ENCODE measurements around the gene PRKCB.

PRKCB gene

GRCh38 chr16:23990507-23990906, 154.7 kb downstream of the PRKCB start:
- Histone ChIP-seq H3K4me3 (ENCODE audit: low read depth in 1 of 2, low read length in 1 of 2) (no peak overlapping the region), H3K4me1 (ENCODE audit: control insufficient read depth in 1 of 2, insufficient read depth in 1 of 2, low read depth in 1 of 2, low read length in 1 of 2) (no peaks in the 10 kb centered on the region), H3K27me3 (no peaks in the 10 kb centered on the region), H3K36me3 (peaks cover 34% of the 10 kb centered on the region), H3K9me3 (no peaks in the 10 kb centered on the region), H3K27ac (no peak overlapping the region)
- TF ChIP-seq CTCF (IDR thresholded peaks at IDR 0.05), result no peak

- peaks cover 40% of the 10 kb centered on the region for H3K36me3 ChIP-seq
Measured at GRCh38 chr16:23991066-23991465, 155.3 kb downstream of the PRKCB start.

GRCh38 chr16:23994615-23995014, 158.8 kb downstream of the PRKCB start:
- Histone ChIP-seq H3K27me3 (no peaks in the 10 kb centered on the region), H3K4me3 (ENCODE audit: low read depth in 1 of 2, low read length in 1 of 2) (no peak overlapping the region), H3K27ac (no peak overlapping the region), H3K36me3 (peaks cover 47% of the 10 kb centered on the region), H3K9me3 (no peaks in the 10 kb centered on the region), H3K4me1 (ENCODE audit: control insufficient read depth in 1 of 2, insufficient read depth in 1 of 2, low read depth in 1 of 2, low read length in 1 of 2) (no peaks in the 10 kb centered on the region)
- TF ChIP-seq CTCF (IDR thresholded peaks at IDR 0.05), result no peak

More at GRCh38 chr16:23991066-23991465, 155.3 kb downstream of the PRKCB start:
- Histone ChIP-seq H3K27me3 (no peaks in the 10 kb centered on the region), H3K27ac (peak overlapping the region; percentile 11), H3K9me3 (no peaks in the 10 kb centered on the region), H3K4me3 (ENCODE audit: low read depth in 1 of 2, low read length in 1 of 2) (no peak overlapping the region), H3K4me1 (ENCODE audit: control insufficient read depth in 1 of 2, insufficient read depth in 1 of 2, low read depth in 1 of 2, low read length in 1 of 2) (no peaks in the 10 kb centered on the region)
- TF ChIP-seq CTCF (IDR thresholded peaks at IDR 0.05), result no peak

- H3K36me3 ChIP-seq, result peaks cover 35% of the 10 kb centered on the region
- H3K27ac ChIP-seq, result no peak overlapping the region
- H3K9me3 ChIP-seq, result no peaks in the 10 kb centered on the region
Measured at GRCh38 chr16:23996258-23996955, 160.6 kb downstream of the PRKCB start.

GRCh38 chr16:23998771-23999170, 163.0 kb downstream of the PRKCB start:
- TF ChIP-seq CTCF (IDR thresholded peaks at IDR 0.05), result no peak
- Histone ChIP-seq H3K4me1 (ENCODE audit: control insufficient read depth in 1 of 2, insufficient read depth in 1 of 2, low read depth in 1 of 2, low read length in 1 of 2) (no peaks in the 10 kb centered on the region), H3K4me3 (ENCODE audit: low read depth in 1 of 2, low read length in 1 of 2) (no peak overlapping the region), H3K27me3 (no peaks in the 10 kb centered on the region), H3K36me3 (peaks cover 38% of the 10 kb centered on the region), H3K27ac (no peak overlapping the region), H3K9me3 (no peaks in the 10 kb centered on the region)

More at GRCh38 chr16:23996258-23996955, 160.6 kb downstream of the PRKCB start:
- no peaks in the 10 kb centered on the region for H3K27me3 ChIP-seq
- no peak for TF ChIP-seq CTCF (IDR thresholded peaks at IDR 0.05)
- no peaks in the 10 kb centered on the region for H3K4me1 ChIP-seq (ENCODE audit: control insufficient read depth in 1 of 2, insufficient read depth in 1 of 2, low read depth in 1 of 2, low read length in 1 of 2)
- H3K4me3 ChIP-seq (ENCODE audit: low read depth in 1 of 2, low read length in 1 of 2), result no peak overlapping the region

Data from neutrophil (primary cell).